ENCODE data around the gene CDRT4. TPM values are rescaled to one million over a fixed set of nuclear protein-coding genes. Genes with fewer than 3 reads are reported as not detected.

Gene CDRT4
- total RNA-seq, 4 donors from 2014 or later = 7.1 to 23.8 (median 8.8) TPM

GRCh38 chr17:15397620-15398019 is 69.8 kb downstream of the CDRT4 start:
- no peaks in the 10 kb centered on the region for H3K9me3 ChIP-seq
- 60% methylated on average over 5 of the region's 5 CpGs for WGBS
- H3K27me3 ChIP-seq = no peaks in the 10 kb centered on the region
- peak overlapping the region; percentile 75 for H3K27ac ChIP-seq
- no peaks in the 10 kb centered on the region for H3K36me3 ChIP-seq
- DNase-seq (ENCODE audit: low spot score in 2 of 2) = no peak
- peaks cover 31% of the 10 kb centered on the region for H3K4me1 ChIP-seq
- H3K4me3 ChIP-seq = no peak overlapping the region
- no peak for TF ChIP-seq POLR2AphosphoS5 (IDR thresholded peaks at IDR 0.05)
- TF ChIP-seq CTCF (IDR thresholded peaks at IDR 0.05) = no peak
- no peak for TF ChIP-seq EP300 (IDR thresholded peaks at IDR 0.05)
- TF ChIP-seq POLR2A (IDR thresholded peaks at IDR 0.05) = no peak

DNA sequence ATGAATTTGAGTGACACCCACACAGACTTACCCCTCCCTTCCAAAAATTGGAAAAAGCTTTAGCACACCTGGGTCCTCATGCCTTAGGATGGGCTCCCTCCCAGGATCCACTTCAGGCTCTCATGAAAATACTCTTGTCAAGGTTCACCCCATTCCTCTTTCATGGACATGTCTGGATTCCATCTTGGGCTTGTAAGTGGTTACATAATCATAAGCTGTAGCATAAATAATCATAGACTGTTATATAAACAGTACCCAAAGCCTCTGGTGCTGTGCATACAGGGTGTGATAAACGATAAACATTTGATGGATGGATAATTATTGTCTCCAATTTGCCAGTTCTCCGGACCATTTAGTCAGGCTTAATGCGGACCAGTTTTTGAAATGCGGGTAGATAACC is 72.3 kb downstream of the CDRT4 start:
- H3K27me3 ChIP-seq = no peaks in the 10 kb centered on the region
- H3K27ac ChIP-seq = no peak overlapping the region
- no peaks in the 10 kb centered on the region for H3K36me3 ChIP-seq
- WGBS = 59% methylated on average over 4 of the region's 4 CpGs
- H3K9me3 ChIP-seq = no peaks in the 10 kb centered on the region
- H3K4me3 ChIP-seq = no peak overlapping the region
- H3K4me1 ChIP-seq = peaks cover 37% of the 10 kb centered on the region
- no peak for DNase-seq (ENCODE audit: low spot score in 2 of 2)
- TF ChIP-seq CTCF (IDR thresholded peaks at IDR 0.05) (no peak), POLR2AphosphoS5 (IDR thresholded peaks at IDR 0.05) (no peak), EP300 (IDR thresholded peaks at IDR 0.05) (no peak), POLR2A (IDR thresholded peaks at IDR 0.05) (no peak)

DNA sequence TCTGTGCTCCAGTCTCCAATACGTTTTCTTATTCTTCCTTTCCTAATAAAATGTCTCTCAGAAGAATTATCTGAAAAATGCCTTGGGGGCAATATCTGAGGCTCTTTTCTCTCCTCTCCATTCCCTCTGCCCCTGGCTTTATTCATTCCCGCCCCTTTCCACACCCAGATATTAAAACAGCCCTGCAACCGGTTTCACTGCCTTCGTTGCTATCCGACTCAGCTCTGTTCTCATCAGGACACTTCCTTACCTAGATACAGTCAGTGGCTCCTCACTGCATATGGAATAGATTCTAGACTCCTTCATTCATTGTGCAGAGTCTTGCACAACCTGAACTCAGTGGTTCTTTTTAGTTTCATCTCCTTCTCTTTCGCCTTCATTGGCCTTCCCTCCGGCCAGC is 74.0 kb downstream of the CDRT4 start:
- H3K36me3 ChIP-seq = no peaks in the 10 kb centered on the region
- no peak overlapping the region for H3K27ac ChIP-seq
- no peaks in the 10 kb centered on the region for H3K9me3 ChIP-seq
- peaks cover 32% of the 10 kb centered on the region for H3K4me1 ChIP-seq
- no peak overlapping the region for H3K4me3 ChIP-seq
- no peak for TF ChIP-seq EP300 (IDR thresholded peaks at IDR 0.05)
- no peak for TF ChIP-seq CTCF (IDR thresholded peaks at IDR 0.05)
- TF ChIP-seq POLR2A (IDR thresholded peaks at IDR 0.05) = no peak
- TF ChIP-seq POLR2AphosphoS5 (IDR thresholded peaks at IDR 0.05) = no peak
- WGBS = 73% methylated on average over 7 of the region's 7 CpGs
- H3K27me3 ChIP-seq = no peaks in the 10 kb centered on the region
- no peak for DNase-seq (ENCODE audit: low spot score in 2 of 2)

GRCh38 chr17:15392326-15392741 is 75.1 kb downstream of the CDRT4 start:
- Histone ChIP-seq H3K9me3 (no peaks in the 10 kb centered on the region), H3K4me1 (peaks cover 23% of the 10 kb centered on the region), H3K27me3 (no peaks in the 10 kb centered on the region), H3K36me3 (no peaks in the 10 kb centered on the region), H3K27ac (peak overlapping the region; percentile 34), H3K4me3 (no peak overlapping the region)
- DNase-seq (ENCODE audit: low spot score in 2 of 2) = no peak
- TF ChIP-seq POLR2AphosphoS5 (IDR thresholded peaks at IDR 0.05) = no peak
- TF ChIP-seq POLR2A (IDR thresholded peaks at IDR 0.05) = no peak
- no peak for TF ChIP-seq EP300 (IDR thresholded peaks at IDR 0.05)
- no peak for TF ChIP-seq CTCF (IDR thresholded peaks at IDR 0.05)
- WGBS = 36% methylated on average over 4 of the region's 5 CpGs

DNA sequence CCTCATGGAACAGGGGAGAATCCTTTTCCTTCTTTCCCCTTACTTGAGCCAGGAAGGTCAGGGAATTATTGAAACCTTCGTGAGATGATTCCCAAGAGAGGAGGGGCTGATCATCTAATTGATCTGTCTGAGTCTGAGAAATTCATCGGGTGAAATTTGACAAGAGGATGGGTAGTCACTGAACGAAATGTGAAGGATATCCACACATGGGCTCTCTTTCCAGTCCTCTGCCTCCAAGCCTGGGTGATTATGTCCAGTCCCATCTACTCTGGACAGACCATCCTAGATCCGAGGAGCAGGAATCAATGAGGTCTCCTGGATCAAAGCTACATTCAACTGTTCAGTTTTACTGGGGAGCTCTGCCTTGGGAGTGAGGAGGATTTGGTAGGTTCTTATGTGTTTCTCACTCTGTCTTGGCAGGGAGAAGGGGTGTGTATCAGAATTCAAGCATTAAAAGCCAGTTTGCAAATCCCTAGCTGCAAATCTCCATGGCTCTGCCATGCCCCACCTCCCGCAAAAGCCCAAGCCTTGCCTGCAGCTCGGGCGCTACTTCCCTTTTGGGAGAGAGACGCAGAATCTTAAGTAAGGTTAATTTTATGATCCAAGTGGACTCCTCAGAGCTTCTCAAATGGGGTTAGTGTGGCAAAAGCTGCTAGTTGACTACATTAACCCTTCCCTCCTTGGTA is 78.9 kb downstream of the CDRT4 start:
- DNase-seq (ENCODE audit: low spot score in 2 of 2) = no peak
- Histone ChIP-seq H3K36me3 (no peaks in the 10 kb centered on the region), H3K27me3 (no peaks in the 10 kb centered on the region), H3K4me1 (peaks cover 32% of the 10 kb centered on the region), H3K9me3 (no peaks in the 10 kb centered on the region), H3K27ac (no peak overlapping the region), H3K4me3 (no peak overlapping the region)
- 82% methylated on average over 8 of the region's 8 CpGs for WGBS
- TF ChIP-seq CTCF (IDR thresholded peaks at IDR 0.05) = no peak
- no peak for TF ChIP-seq EP300 (IDR thresholded peaks at IDR 0.05)
- no peak for TF ChIP-seq POLR2AphosphoS5 (IDR thresholded peaks at IDR 0.05)
- no peak for TF ChIP-seq POLR2A (IDR thresholded peaks at IDR 0.05)
